ENCODE measurements around the gene TAS1R3. TPM values are rescaled to one million over a fixed set of nuclear protein-coding genes. Genes with fewer than 3 reads are reported as not detected.
A peak's percentile ranks its signal among the peaks of the same experiment; 100 is the strongest.

Gene TAS1R3
- total RNA-seq, 1 donor = under 0.01 TPM

- Histone ChIP-seq H3K4me3 (ENCODE audit: insufficient read depth, low read length) (no peak overlapping the region), H3K79me2 (ENCODE audit: insufficient read depth, low read length) (peaks cover 63% of the 10 kb centered on the region), H3K9me3 (ENCODE audit: low read depth, low read length) (no peaks in the 10 kb centered on the region), H3K4me2 (ENCODE audit: insufficient read depth, low read length) (no peak overlapping the region), H3K27me3 (ENCODE audit: insufficient read depth, low read length) (no peaks in the 10 kb centered on the region), H4K20me1 (ENCODE audit: insufficient read depth, low read length) (peaks cover 61% of the 10 kb centered on the region), H3K36me3 (ENCODE audit: insufficient read depth, low read length) (peaks cover 32% of the 10 kb centered on the region), H3K4me1 (ENCODE audit: insufficient read depth, low read length) (peaks cover 20% of the 10 kb centered on the region), H2AFZ (ENCODE audit: low read length) (no peak overlapping the region), H3K27ac (ENCODE audit: low read depth, low read length) (no peak overlapping the region)
- TF ChIP-seq CTCF (IDR thresholded peaks at IDR 0.05; ENCODE audit: extremely low read depth, low read depth, low read length) = no peak
- DNase-seq (ENCODE audit: insufficient read length, low spot score, missing footprints) = no peak
Measured at GRCh38 chr1:1341549-1342021, 10.5 kb downstream of the TAS1R3 start.

GRCh38 chr1:1342061-1342562, 11.0 kb downstream of the TAS1R3 start:
- H4K20me1 ChIP-seq (ENCODE audit: insufficient read depth, low read length) = peaks cover 66% of the 10 kb centered on the region
- no peak for DNase-seq (ENCODE audit: insufficient read length, low spot score, missing footprints)
- no peak for TF ChIP-seq CTCF (IDR thresholded peaks at IDR 0.05; ENCODE audit: extremely low read depth, low read depth, low read length)
- peaks cover 26% of the 10 kb centered on the region for H3K4me1 ChIP-seq (ENCODE audit: insufficient read depth, low read length)
- no peaks in the 10 kb centered on the region for H3K27me3 ChIP-seq (ENCODE audit: insufficient read depth, low read length)
- no peak overlapping the region for H3K4me2 ChIP-seq (ENCODE audit: insufficient read depth, low read length)
- H3K36me3 ChIP-seq (ENCODE audit: insufficient read depth, low read length) = peaks cover 32% of the 10 kb centered on the region
- H3K9me3 ChIP-seq (ENCODE audit: low read depth, low read length) = no peaks in the 10 kb centered on the region
- peaks cover 69% of the 10 kb centered on the region for H3K79me2 ChIP-seq (ENCODE audit: insufficient read depth, low read length)
- H3K27ac ChIP-seq (ENCODE audit: low read depth, low read length) = no peak overlapping the region
- no peak overlapping the region for H3K4me3 ChIP-seq (ENCODE audit: insufficient read depth, low read length)
- no peak overlapping the region for H2AFZ ChIP-seq (ENCODE audit: low read length)

GRCh38 chr1:1342584-1343115, 11.6 kb downstream of the TAS1R3 start:
- no peaks in the 10 kb centered on the region for H3K27me3 ChIP-seq (ENCODE audit: insufficient read depth, low read length)
- H3K27ac ChIP-seq (ENCODE audit: low read depth, low read length) = no peak overlapping the region
- no peak for TF ChIP-seq CTCF (IDR thresholded peaks at IDR 0.05; ENCODE audit: extremely low read depth, low read depth, low read length)
- H2AFZ ChIP-seq (ENCODE audit: low read length) = no peak overlapping the region
- H3K4me3 ChIP-seq (ENCODE audit: insufficient read depth, low read length) = no peak overlapping the region
- DNase-seq (ENCODE audit: insufficient read length, low spot score, missing footprints) = no peak
- H3K9me3 ChIP-seq (ENCODE audit: low read depth, low read length) = no peaks in the 10 kb centered on the region
- no peak overlapping the region for H3K4me2 ChIP-seq (ENCODE audit: insufficient read depth, low read length)
- H3K79me2 ChIP-seq (ENCODE audit: insufficient read depth, low read length) = peaks cover 74% of the 10 kb centered on the region
- H3K36me3 ChIP-seq (ENCODE audit: insufficient read depth, low read length) = peaks cover 28% of the 10 kb centered on the region
- H3K4me1 ChIP-seq (ENCODE audit: insufficient read depth, low read length) = peaks cover 31% of the 10 kb centered on the region
- H4K20me1 ChIP-seq (ENCODE audit: insufficient read depth, low read length) = peaks cover 67% of the 10 kb centered on the region

GRCh38 chr1:1343811-1344421, 12.8 kb downstream of the TAS1R3 start:
- Histone ChIP-seq H4K20me1 (ENCODE audit: insufficient read depth, low read length) (peaks cover 69% of the 10 kb centered on the region), H3K27me3 (ENCODE audit: insufficient read depth, low read length) (no peaks in the 10 kb centered on the region), H3K9me3 (ENCODE audit: low read depth, low read length) (no peaks in the 10 kb centered on the region), H3K79me2 (ENCODE audit: insufficient read depth, low read length) (peaks cover 87% of the 10 kb centered on the region), H3K4me1 (ENCODE audit: insufficient read depth, low read length) (peaks cover 35% of the 10 kb centered on the region), H2AFZ (ENCODE audit: low read length) (no peak overlapping the region), H3K36me3 (ENCODE audit: insufficient read depth, low read length) (peaks cover 21% of the 10 kb centered on the region), H3K4me2 (ENCODE audit: insufficient read depth, low read length) (no peak overlapping the region), H3K4me3 (ENCODE audit: insufficient read depth, low read length) (no peak overlapping the region), H3K27ac (ENCODE audit: low read depth, low read length) (peak overlapping the region; percentile 56)
- no peak for DNase-seq (ENCODE audit: insufficient read length, low spot score, missing footprints)
- TF ChIP-seq CTCF (IDR thresholded peaks at IDR 0.05; ENCODE audit: extremely low read depth, low read depth, low read length) = no peak
